Astrocyte of the cerebellum (primary cell): Measurements from ENCODE around the gene SIRPB2.

ENCODE experiments used
- DNase-seq: peaks from one replicate; pipeline ENCODE4 v3.0.0-alpha.2; 2011; ENCODE audit warnings: low read depth
- H3K4me3 ChIP-seq: 2 replicates; pipeline ENCODE4 v1.5.1; 2011; ENCODE audit warnings: mild to moderate bottlenecking, low read depth, low read length, moderate library complexity
- CTCF ChIP-seq: IDR thresholded peaks from 2 replicates; pipeline ENCODE4 v1.5.1; 2012; ENCODE audit warnings: low read length, low read depth, moderate library complexity, mild to moderate bottlenecking; ENCODE audit errors: missing control alignments
- in situ Hi-C: cut with HindIII; loops from 2 replicates; pipeline ENCODE4 v1.10.0; 2017; ENCODE audit warnings: low sequenced_read_pairs

SIRPB2 gene

GRCh38 chr20:1429143-1429728 lies 62.0 kb downstream of the SIRPB2 start:
- TF ChIP-seq CTCF, result no peak
- no peak for DNase-seq
- no peak overlapping the region for H3K4me3 ChIP-seq
- in situ Hi-C loops, result no loop called here

GRCh38 chr20:1427457-1428054 lies 63.7 kb downstream of the SIRPB2 start:
- peak; percentile 20 for TF ChIP-seq CTCF
- in situ Hi-C loops, result no loop called here
- no peak overlapping the region for H3K4me3 ChIP-seq
- no peak for DNase-seq

DNA sequence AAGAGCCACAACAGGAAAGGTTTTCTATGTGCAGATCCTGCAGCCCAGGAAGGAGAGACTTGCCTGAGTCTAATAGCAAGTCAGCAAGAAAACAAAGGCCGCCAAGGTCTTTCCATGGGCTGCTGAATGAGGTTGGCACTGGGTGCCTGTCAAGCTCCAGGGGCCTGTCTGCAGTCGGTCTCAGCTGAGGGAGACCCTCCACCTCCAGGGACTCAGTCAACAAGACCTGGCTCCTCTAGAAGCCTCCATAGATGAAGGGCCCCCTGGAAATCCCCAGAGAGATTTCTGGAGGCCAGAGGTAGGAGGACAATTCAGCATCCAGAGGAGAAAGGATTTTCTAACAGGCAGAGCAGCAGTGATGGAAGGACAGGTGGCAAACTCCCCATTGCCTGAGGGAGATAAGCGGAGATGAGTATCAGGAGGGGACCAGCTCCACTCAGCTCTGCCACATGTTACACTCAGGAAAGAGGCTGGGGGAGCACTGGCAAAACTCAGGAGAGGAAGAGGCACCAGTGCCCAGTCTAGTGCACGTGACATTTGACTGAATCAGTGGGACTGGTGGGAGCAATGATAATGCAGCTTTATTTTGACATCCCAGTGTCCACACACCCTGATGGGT lies 64.9 kb downstream of the SIRPB2 start:
- in situ Hi-C loops, result no loop called here
- DNase-seq, result no peak
- no peak for TF ChIP-seq CTCF
- no peak overlapping the region for H3K4me3 ChIP-seq
